ENCODE results near the gene DHRS4L2.

The DHRS4L2 gene

DNA sequence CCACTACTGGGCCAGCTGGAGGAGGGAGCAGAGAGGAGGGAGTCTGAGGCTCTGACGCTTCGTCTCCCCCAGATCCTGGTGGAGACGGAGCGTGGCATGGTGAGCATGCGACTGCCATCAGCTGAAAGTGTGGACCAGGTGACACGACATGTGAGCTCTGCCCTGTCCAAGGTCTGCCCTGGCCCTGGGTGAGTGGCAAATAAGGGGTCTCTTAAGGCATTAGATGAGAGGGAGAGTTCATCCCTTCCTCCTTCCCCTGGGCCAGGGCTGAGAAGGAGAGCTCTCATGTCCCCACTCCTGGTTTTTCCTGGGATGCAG lies 65.6 kb downstream of the DHRS4L2 start:
- DNase-seq (ENCODE audit: low spot score): no peak

DNA sequence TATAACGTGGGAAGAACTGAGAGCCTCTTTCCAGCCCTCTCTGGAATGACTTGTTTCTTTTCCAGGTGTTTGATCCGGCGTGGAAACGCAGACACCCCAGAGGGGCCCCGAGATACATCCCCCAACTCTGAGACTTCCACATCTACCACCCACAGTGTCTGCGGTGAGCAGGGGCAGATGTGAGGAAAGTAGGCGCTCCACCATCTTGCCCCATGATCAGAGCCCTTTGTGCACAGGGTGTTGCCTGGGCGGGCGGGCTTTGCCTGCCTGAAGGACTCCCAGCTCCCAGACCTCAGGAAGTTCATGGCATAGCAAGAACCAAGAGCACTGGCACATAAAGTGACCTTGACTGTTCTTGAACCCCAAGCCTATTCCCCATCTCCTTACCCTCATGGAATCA lies 65.9 kb downstream of the DHRS4L2 start:
- no peak for DNase-seq (ENCODE audit: low spot score)
